Ecto neural progenitor cell (in vitro differentiated cells): ENCODE measurements around the gene KRT84.

ENCODE experiments used
- DNase-seq: peaks from one replicate; pipeline ENCODE4 v3.0.0-alpha.2; 2018; ENCODE audit warnings: low spot score

The KRT84 gene

GRCh38 chr12:52342781-52343490, 42.5 kb downstream of the KRT84 start:
- DNase-seq: no peak

- DNase-seq: no peak
Observed at GRCh38 chr12:52341066-52341580, 44.3 kb downstream of the KRT84 start.

- no peak for DNase-seq
Observed at GRCh38 chr12:52338241-52338960, 47.1 kb downstream of the KRT84 start.

GRCh38 chr12:52337054-52337453, 48.4 kb downstream of the KRT84 start:
- DNase-seq: no peak

GRCh38 chr12:52336641-52337040, 48.8 kb downstream of the KRT84 start:
- DNase-seq: no peak

GRCh38 chr12:52335598-52336262, 49.7 kb downstream of the KRT84 start:
- DNase-seq: no peak

- DNase-seq: no peak
Observed at GRCh38 chr12:52334185-52334584, 51.3 kb downstream of the KRT84 start.

GRCh38 chr12:52333321-52333720, 52.1 kb downstream of the KRT84 start:
- no peak for DNase-seq

GRCh38 chr12:52332381-52332780, 53.1 kb downstream of the KRT84 start:
- no peak for DNase-seq

GRCh38 chr12:52331833-52332232, 53.6 kb downstream of the KRT84 start:
- no peak for DNase-seq

- no peak for DNase-seq
Observed at GRCh38 chr12:52331039-52331438, 54.4 kb downstream of the KRT84 start.

- no peak for DNase-seq
Observed at GRCh38 chr12:52327830-52328500, 57.5 kb downstream of the KRT84 start.
